ENCODE results near the gene RNASEH1.

GRCh38 chr2:3526871-3527270, 31.3 kb downstream of the RNASEH1 start:
- TF ChIP-seq CTCF (IDR thresholded peaks at IDR 0.05; ENCODE audit: low read depth, low read length, poor library complexity, severe bottlenecking): no peak
- TF ChIP-seq EZH2phosphoT487 (IDR thresholded peaks at IDR 0.05; ENCODE audit: borderline replicate concordance, low read length): no peak

All from DOHH2 (cell line).